Stimulated activated naive CD4-positive, alpha-beta T cell (primary cell): ENCODE measurements around the gene TMEM237.

Experiments used
- DNase-seq, 6 experiments: peaks; one replicate each; lab custom pipeline; 2025; lab: John Stamatoyannopoulos, UW

The TMEM237 gene

DNA sequence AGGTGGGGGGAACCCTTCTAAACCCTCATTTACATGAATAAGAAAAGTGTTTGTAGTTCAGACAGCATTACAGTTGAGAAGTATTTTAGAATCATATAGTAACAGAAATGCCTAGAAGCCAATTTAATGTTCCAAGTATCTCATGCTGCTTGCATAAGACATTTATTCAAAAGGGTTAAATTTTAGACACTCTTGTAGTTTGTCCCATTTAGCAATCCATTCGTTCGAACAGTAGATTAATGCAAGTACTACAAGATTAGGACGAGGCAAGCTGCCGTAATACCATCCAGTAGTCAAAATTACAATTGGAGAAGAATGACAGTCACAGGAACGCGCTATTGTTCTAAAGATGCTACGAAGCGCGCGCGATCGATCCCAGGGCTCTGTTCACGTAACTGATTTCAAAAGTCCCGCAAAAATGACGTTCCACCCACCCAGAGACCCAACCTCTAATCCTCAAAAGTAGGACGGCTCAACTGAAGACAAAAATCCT lies 1.2 kb downstream of the TMEM237 start:
- peak in 1 of 6 experiments; percentile 62 for DNase-seq

DNA sequence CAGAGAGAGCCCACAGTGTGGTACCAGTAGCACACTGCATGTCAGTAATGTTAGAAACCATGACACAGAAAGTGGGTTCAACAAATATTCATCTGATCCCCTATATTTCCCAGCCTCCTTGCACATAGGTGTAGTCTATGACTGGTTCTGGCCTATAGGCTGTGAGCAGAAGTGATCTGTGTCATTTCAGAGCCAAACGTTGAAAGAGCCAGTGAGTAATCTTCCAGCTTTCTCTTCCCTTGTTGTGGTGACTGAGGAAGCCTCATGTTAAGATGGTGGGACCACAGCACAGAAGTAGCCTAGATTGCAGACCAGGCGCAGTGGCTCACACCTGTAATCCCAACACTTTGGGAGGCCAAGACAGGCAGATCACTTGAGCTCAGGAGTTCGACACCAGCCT lies 4.1 kb downstream of the TMEM237 start:
- DNase-seq, result no peak

DNA sequence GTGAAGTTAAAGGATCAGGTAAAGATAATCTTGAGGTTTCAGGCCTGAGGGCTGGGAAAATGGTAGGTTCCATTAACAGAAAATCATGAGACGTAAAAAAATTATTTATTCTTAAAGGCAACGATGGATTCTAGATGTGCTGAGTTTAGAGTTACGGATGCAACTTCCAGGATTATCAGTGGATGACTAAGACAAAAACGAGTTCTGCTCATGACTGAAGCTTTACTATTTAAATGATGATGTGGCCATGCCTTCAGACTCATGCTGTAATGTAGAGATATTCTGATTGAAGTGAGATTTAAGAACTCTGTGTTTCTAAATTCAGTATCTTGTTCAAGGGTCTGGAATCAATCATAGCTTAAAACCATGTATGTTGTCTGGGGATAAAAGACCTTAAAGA lies 5.0 kb downstream of the TMEM237 start:
- DNase-seq, result no peak

DNA sequence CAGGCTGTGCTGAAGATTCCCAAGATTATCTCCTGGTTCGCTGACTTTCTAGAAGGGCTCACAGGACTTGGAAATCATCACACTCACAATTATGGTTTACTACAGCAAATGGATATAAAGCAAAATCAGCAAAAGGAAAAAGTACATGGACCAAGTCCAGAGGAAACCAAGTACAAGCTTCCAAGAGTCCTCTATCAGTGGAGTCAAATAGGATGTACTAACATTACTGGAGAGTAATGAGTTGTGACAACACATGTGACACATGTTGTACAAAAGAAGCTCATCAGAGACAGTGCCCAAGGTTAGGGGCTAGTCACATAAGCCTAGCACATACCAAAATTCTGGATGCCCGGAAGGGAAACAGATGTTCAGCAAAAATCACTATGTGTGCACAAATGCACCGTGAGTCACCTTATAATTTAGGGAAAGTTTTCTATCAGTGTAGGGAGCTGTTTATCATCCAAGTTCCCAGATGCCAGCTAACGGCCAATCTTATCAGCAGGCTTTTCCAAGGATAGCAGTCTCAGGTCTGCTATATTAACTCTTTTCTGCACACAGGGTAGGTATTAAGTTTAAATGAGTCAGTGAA lies 9.5 kb downstream of the TMEM237 start:
- no peak for DNase-seq

DNA sequence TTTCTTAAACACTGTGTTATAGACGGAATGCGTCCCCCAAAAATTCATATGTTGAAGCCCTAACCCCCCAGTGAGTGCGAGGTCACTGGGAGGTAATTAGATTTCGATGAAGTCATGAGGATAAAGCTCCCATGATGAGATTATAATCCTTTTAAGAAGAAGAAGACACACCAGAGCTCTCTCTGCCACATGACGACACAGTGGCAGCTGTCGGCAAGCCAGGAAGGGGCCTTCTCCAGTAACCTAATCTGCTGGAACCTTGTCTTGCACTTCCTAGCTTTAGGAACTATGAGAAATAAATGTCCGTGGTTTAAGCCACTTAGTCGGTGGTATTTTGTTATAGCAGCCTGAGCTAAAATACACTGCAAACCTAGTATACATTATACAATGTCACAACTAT lies 12.3 kb downstream of the TMEM237 start:
- DNase-seq, result no peak

DNA sequence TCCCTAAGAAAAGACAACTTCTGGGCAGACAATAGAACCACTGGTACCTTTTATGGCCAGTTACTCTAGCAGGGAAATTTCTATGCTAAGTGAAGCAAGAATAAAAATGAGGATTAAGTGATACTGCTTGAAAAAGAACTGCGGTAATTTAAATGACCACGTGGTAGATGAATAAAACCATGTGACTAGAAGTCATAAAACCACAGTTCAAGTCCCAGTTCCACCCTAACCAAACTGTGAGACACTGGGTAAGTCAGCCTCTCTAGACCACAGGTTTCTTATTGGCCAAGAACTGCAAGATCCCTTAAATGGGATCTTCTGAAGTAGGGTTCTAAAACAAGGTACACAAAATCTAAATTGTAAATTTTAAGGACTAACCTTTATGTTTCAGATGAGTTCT lies 12.7 kb downstream of the TMEM237 start:
- DNase-seq, result no peak

DNA sequence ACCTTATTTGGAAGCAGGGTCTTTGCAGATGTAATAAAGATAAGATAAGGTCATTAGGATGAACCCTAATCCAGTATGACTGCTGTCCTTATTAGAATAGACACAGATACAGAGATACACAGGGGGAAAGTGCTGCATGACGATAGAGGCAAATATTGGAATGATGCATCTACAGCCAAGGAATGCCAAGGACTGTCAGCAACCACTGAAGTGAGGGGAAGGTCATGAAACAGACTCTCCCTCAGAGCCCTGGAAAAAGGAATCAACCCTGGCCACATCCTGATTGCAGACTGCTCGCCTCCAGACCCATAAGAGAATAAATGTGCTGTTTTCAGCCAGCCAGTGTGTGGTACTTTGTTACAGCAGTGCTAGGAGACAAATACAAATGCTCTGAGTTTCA lies 14.8 kb downstream of the TMEM237 start:
- no peak for DNase-seq

DNA sequence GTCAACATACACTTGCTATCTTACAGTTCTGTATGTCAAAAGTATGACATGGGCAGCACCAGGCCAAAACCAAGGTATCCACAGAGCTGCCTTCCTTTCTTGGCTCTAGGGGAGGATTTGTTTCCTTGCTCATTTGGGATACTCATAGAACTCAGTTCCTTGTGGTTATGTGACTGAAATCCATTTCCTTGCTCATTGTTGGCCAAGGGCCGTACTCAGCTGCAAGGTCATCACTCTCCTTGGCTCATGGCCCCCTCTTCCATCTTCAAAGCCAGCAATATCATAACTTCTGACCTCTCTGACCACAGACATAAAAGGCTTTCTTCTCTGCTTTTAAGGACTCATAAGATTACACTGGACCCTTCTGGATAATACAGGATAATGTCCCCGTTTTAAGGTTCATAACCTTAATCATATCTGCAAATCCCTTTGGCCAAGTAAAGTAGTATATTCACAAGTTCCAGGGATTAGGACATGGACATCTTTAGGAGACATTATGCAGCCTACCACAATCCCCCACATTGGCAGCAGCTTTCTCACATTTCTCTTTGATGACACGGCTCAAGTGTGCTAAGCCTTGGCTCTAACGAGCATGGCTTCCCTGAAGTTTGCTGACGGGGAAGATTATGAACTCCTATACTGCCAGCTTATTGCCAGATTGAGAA lies 20.9 kb downstream of the TMEM237 start:
- no peak for DNase-seq

DNA sequence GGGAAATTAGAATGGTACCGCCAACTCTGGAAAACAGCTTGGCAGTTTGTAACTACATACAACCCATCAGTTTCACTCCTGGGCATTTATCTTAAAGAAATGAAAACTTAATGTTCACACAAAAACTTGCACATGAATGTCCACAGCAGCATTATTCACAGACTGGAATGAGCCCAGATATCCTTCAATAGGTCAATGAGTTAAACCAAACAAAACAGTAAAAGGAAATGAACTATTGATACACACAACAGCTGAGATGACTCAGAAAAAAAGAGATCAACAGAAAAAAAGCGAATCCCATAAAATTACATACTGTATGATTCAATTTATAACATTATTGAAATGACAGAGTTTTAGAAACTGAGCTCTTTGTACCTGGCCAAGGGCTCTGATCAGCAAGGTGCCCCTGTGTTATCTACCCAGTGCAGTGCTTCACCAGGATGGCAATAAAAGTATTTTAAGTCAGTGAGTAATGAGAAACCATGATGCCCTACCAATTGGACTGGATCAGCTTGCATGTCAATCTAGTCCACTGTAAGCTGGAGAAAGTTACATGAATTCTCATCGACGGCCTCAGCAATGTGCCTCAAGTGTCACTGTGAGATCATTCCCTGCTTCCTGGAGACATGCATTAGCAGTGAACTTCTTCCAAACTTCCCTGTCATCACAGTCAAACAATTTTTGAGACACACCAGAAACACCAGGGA lies 21.9 kb downstream of the TMEM237 start:
- no peak for DNase-seq

DNA sequence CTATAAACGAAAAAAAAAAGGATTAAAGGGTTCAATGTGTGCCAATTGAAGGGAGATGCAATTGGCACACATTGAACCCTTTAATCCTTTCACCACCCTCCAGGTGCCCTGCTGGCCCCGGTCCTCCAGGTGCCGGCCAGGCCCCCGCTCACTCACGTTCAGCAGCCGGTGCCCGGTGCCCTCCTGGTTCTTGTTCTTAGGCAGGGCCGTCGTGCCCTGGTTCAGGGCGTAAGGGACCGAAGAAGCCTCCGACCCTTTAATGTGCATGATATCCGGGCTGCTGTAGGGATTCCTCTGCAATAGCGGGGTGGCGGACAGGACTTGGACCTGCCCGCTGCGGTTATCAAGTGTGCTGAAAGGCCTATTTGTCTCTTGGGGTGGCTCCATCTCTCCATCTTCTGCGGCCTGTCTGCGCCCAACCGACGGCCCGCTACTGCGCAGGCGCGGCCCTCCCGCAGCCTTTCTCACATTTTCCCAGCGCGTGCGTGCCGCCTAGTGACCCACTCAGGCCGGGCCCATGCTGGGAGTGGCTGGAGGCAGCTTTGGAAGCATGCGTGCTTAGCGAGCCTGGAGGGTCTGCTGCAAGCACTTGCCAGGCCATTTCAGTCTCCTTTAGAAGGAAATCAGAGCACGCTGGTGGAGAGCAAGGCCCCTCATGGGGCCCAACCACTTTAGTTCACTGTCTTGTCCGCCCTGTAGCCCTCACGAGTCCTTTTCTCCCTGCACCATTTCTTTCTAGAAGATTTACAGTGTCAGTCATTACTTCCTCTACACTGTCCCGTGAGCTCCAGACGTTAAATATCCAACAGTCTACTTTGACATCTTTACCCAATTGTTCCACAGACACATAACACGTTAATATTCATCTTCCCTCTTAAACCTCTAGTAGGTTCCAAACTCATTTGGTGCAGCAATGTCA lies 24.3 kb downstream of the TMEM237 start:
- DNase-seq, result no peak

DNA sequence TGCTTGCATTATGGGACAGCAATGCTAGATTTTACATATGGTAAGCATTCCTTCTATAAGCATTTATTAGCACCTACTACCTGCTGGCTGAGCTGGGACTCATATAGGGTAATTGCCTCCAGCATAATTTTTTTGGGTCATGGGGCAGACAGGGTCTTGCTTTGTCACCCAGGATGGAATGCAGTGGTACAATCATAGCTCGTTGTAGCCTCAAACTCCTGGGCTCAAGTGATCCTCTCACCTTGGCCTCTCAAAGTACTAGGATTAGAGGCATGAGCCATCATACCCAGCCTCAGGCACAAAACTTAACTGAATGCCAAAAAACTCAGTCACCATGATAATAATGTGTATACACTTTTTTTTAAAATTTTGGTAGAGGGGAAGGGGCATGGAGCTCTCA lies 35.3 kb downstream of the TMEM237 start:
- no peak for DNase-seq

DNA sequence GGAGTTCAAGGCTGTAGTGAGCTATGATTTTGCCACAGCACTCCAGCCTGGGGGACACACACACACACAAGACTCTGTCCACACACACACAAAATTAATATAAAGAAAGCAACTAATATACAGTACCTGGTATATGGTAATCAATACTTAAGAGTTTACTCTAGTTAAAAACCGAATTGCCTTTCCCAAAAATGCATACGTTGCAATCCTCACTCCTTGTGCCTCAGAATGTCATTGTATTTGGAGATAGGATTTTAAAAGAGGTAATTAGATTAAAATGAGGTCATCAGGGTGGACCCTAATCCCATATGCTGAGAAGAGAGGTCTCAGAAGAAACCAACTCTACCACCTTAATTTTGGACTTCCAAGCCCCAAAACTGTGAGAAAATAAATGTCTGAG lies 35.7 kb downstream of the TMEM237 start:
- DNase-seq, result no peak

DNA sequence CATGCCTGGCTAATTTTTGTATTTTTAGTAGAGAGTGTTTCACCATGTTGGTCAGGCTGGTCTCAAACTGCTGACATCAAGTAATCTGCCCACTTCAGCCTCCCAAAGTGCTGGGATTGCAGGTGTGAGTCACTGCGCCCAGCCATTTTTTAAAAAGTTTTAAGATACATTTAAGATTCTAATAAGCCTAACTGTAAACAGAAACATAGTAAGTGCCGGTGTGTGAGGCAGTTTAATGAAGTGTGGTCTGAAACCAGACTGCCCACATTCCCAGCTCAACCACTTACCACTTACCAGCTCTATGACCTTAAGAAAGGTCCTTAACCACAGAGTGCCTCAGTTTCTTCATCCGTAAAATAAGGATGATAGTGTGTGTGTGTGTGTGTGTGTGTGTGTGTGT lies 42.4 kb downstream of the TMEM237 start:
- no peak for DNase-seq

DNA sequence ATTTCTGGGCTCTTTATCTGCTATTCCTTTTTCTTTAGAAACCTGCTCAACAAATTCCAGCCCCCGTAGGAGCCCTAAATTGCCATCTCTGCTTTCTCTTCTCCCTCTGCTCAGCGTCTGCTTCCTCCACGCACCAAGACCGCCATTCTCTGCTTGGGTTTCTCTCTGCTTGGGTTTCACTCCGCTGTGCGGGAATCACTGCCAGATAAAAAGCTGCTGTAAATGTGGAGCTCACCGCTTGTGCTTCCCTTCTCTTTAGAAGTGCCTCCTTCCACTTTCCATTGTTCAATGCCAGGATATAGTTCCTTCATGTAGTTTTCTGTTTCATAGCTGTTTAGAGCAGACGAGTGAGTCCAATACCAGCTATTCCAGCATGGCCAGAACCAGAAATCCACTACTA lies 45.9 kb downstream of the TMEM237 start:
- no peak for DNase-seq

DNA sequence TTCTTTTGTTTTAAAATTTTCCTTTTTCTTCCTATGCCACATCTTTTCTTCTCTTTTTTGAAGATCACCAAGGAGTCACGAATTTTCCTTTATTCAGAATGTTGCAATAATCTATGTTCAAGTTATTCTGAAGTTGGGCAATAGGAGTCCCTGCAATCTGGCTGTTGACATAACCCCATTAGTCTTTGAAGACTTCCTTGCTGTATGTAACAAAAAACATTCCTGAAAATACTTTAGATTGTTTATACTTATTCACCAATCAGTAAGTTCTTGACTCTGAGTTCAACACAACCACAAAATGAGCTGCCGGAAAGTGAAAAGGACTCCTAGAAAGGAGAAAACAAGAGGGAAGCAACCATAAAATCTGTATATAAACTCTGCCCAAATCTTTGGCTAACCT lies 62.8 kb downstream of the TMEM237 start:
- no peak for DNase-seq

DNA sequence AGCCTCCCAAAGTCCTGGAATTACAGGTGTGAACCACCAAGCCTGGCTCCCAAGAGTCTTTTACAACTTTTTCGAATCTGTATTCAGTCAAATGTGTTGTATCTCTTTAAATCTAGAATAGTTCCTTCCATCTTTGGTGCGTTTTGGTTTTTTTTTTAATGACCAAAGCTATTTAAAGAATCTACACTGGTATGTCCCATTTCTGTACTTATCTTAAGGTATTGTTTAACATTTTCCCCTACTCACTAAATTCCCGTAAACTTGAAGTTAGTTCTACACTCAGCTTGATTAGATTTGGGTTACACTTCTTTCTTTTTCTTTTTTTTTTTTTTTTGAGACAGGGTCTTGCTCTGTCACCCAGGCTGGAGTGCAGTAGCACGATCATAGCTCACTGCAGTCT lies 63.8 kb downstream of the TMEM237 start:
- no peak for DNase-seq

DNA sequence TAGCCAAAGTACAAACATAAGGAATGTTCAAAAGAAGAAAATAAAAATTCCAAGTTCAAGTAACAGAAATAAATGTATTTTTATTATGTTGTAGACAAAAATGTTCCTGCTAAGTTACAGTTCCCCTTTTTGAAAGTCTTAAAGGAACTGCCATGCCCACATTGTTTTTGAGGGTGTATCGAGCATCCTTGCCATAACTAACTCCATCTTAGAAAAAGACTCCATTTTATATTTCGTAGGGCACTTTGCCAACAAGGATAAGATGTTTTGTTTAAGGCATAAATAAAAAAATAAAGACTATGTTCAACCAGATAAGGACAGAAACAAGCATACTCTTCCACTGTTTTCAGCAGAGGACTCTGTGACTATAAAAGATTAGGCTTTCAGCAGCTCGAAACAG lies 67.3 kb downstream of the TMEM237 start:
- no peak for DNase-seq

DNA sequence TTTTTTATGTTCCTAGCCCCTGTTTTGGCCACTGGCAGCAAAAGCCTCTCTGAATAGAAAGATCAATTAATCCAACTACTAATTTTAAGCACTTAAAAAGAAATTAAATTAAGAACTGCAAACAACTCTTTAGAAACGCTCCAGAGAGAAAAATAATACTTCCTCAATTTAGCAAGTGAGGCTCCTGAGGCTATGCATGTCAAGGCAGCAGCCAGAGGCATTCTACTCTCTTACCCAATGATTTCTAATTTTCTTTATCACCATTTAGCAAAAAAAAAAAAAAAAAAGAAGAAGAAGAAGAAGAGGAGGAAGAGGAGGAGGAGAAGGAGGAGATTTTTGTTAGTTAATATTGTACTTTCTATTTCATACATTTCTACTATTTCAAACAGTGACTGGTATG lies 68.5 kb downstream of the TMEM237 start:
- DNase-seq, result no peak

DNA sequence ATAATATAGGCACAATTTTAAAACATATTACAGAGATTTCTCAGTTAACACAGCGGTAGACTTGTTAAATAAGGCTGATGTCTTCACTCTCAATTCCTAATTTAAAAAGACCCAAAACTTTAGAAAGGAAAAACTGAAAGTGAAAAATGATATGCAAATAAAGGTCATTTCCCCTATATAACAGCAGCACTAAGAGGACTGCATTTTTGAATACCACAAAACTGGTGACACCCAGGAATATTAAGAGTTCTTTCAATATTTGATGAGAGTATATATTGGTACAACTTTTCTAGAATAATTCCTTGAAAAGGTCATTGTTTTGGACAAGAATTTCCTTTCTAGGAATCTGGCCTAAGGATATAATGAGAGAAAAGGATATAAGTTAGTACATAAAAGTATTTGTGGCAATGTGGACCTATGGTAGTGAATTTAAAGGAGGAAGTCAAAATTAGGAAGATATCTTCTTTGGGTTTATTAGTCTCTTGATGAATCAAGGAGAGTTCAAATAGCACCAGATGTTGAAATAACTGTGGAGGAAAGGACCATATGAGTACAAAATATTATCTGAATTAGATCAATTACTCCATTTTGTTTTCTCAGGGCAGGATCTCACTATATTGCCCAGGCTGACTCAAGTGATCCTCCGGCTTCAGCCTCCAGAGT lies 70.3 kb downstream of the TMEM237 start:
- DNase-seq, result no peak
